PFSK-1 (cell line): ENCODE results near the gene MAP4K4.

Experiments used
- POLR2AphosphoS5 ChIP-seq: IDR thresholded peaks from 2 replicates; pipeline ENCODE4 v1.6.1; 2012; ENCODE audit warnings: low read depth, mild to moderate bottlenecking, control low read depth, low read length, moderate library complexity
- SIN3A ChIP-seq: IDR thresholded peaks from 2 replicates; pipeline ENCODE4 v1.6.1; 2012; ENCODE audit warnings: mild to moderate bottlenecking, low read length, moderate library complexity, borderline replicate concordance; ENCODE audit not compliant: insufficient read depth
- TAF1 ChIP-seq: IDR thresholded peaks from 2 replicates; pipeline ENCODE4 v1.6.1; 2012; ENCODE audit warnings: low read length, control low read depth, borderline replicate concordance; ENCODE audit not compliant: insufficient read depth
- TF ChIP-seq, protein P1 (sequence below), 2 experiments: IDR thresholded peaks; 2 replicates each; pipeline versions ENCODE4 v1.6.1 to v1.8.0; 2011 to 2012; ENCODE audit warnings: low read depth in 2 of 2, low read length in 2 of 2, control low read depth in 1 of 2, inconsistent platforms in 1 of 2, mild to moderate bottlenecking in 1 of 2, moderate library complexity in 1 of 2; ENCODE audit not compliant: insufficient read depth in 1 of 2

DNA sequence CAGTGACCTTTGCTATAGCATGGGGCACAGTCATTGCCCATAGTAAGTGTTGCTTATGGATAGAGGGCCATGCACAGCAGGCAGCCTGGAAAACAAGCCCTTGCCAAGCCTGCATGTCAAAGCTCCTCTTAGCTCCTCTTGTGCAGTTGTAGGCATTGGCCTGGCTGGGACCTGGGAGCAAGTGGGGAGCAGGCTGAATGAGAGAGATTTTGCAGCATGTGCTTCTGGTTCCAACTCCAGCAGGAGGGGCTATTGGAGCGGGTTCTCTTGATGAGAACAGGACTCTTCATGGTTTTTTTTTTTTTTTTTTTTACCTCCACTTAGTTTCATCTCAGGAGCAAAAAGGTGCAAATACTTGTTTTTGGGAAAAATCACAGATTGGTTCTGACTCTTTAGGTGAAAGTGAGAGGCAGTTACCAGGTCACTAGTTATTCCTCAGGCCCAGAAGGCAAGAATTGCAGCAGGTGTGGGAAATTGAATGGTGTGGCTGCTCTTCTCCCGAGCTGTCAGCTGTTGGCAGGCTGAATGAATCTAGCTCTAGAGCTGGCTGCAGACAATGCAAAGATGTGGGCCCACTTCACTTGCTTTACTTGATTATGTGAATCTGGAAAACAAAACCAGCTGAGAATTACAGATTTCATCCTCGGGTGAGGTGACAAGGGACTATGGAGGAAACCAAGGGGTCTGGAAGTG, 95.9 kb downstream of the MAP4K4 start:
- TF ChIP-seq, protein P1, sequence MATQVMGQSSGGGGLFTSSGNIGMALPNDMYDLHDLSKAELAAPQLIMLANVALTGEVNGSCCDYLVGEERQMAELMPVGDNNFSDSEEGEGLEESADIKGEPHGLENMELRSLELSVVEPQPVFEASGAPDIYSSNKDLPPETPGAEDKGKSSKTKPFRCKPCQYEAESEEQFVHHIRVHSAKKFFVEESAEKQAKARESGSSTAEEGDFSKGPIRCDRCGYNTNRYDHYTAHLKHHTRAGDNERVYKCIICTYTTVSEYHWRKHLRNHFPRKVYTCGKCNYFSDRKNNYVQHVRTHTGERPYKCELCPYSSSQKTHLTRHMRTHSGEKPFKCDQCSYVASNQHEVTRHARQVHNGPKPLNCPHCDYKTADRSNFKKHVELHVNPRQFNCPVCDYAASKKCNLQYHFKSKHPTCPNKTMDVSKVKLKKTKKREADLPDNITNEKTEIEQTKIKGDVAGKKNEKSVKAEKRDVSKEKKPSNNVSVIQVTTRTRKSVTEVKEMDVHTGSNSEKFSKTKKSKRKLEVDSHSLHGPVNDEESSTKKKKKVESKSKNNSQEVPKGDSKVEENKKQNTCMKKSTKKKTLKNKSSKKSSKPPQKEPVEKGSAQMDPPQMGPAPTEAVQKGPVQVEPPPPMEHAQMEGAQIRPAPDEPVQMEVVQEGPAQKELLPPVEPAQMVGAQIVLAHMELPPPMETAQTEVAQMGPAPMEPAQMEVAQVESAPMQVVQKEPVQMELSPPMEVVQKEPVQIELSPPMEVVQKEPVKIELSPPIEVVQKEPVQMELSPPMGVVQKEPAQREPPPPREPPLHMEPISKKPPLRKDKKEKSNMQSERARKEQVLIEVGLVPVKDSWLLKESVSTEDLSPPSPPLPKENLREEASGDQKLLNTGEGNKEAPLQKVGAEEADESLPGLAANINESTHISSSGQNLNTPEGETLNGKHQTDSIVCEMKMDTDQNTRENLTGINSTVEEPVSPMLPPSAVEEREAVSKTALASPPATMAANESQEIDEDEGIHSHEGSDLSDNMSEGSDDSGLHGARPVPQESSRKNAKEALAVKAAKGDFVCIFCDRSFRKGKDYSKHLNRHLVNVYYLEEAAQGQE (IDR thresholded peaks at IDR 0.05; ENCODE audit: insufficient read depth in 1 of 2, low read depth in 2 of 2, low read length in 2 of 2): no peak
- TF ChIP-seq SIN3A (no peak), POLR2AphosphoS5 (no peak), TAF1 (no peak)
